HG03060 (cell line): ENCODE measurements around the gene CMSS1.
A peak's percentile ranks its signal among the peaks of the same experiment; 100 is the strongest.

Source experiments
- ATAC-seq: cut with Tn5 transposase; IDR thresholded peaks from one replicate; pipeline ENCODE4 v1.9.1; 2021; ENCODE audit warnings: low read depth, moderate number of reproducible peaks; ENCODE audit not compliant: unreplicated experiment

Gene CMSS1

GRCh38 chr3:99817437-99818240 is at the start of gene CMSS1:
Gene CMSS1, plus strand, starts transcription at chr3:99817862.
- peak; percentile 91 for ATAC-seq

- ATAC-seq: no peak
These were observed 49.5 kb upstream of the CMSS1 start for GRCh38 chr3:99768126-99768525.

DNA sequence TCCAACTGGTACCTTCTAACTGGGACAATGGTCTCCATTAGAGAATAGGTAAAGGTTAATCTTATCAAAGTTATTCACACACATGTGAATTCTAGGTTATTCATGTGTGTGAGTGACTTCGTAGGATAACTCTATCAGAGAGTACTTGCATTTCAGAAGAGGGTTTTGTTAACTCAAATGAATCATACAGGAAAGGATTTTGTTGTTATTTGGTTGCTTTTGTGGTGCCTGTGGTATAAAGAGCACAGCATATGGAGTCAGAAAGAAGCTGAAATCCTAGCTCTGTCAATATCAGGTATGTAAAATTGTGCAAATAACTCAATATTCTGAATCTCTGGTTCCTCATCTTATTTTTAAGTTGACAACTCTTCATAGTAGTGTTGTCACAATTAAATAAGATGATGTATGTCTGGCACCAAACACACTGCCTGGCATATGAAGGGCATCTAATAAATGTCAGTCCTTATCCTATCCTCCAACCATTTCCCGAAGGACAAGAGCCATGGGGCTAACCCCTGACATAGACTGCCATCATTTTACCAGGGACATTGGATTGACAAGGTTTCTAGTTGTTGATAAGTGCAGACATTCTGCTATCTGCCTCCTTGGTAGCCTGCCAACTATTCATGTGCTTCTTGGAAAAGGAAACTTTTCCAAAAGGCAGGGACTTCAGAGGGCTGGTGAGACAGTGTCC is 48.7 kb upstream of the CMSS1 start:
- ATAC-seq: no peak

- no peak for ATAC-seq
These were observed 45.5 kb upstream of the CMSS1 start for GRCh38 chr3:99772171-99772570.

GRCh38 chr3:99772671-99773070 is 45.0 kb upstream of the CMSS1 start:
- no peak for ATAC-seq

DNA sequence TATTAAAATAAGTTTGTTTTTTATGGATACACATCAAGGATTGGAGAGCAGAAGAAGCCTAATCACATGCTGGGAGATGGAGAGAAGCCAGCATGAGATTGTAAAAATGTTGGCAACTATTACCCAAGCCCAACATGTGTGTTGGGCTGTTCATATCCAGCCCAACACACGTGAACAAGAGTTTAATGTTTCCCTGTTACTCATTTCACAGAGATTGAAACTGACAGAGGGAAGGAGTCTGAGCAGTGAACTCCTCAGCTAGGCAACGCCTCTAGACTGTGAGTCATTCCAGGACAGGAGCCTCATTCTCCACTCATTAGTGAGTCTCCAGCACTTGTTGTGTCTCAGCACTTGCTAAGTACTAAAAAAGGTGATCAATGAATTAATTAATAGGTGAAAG is 43.2 kb upstream of the CMSS1 start:
- peak; percentile 97 for ATAC-seq

DNA sequence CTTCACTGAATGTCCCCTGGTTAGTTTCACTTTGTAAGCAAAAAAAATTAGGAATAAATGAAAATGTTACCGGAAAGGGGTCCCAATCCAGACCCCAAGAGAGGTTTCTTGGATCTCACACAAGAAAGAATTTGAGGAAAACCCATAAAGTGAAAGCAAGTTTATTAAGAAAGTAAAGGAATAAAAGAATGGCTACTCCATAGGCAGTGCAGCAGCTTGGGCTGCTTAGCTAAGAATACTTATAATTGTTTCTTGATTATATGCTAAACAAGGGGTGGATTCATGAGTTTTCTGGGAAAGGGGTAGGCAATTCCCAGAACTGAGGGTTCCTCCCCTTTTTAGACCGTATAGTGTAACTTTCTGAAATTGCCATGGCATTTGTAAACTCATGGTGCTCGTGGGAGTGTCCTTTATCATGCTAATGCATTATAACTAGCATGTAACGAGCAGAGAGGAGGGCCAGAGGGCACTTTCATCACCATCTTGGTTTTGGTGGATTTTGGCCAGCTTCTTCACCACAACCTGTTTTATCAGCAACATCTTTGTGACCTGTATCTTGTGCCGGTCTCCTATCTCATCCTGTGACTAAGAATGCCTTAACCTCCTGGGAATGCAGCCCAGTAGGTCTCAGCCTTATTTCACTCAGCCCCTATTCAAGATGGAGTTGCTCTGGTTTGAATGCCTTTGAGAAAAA is 41.0 kb upstream of the CMSS1 start:
- ATAC-seq: no peak

DNA sequence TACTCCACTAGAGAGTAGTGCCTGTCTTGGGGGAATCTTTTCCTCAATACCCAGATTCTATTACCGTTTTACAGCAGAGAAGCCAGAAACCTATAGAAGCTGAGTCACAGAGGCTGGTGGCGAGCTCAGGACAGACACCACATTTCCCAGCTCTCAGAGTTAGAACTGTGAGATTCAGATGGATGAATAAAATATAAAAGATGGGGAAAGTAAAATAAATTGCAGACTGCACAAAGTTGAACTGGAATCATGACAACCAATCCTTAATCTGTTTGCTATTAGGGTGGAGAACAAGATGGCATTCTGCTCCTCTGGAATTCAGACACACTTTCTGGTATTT is 40.5 kb upstream of the CMSS1 start:
- ATAC-seq: no peak

GRCh38 chr3:99777708-99778107 is 40.0 kb upstream of the CMSS1 start:
- ATAC-seq: no peak

DNA sequence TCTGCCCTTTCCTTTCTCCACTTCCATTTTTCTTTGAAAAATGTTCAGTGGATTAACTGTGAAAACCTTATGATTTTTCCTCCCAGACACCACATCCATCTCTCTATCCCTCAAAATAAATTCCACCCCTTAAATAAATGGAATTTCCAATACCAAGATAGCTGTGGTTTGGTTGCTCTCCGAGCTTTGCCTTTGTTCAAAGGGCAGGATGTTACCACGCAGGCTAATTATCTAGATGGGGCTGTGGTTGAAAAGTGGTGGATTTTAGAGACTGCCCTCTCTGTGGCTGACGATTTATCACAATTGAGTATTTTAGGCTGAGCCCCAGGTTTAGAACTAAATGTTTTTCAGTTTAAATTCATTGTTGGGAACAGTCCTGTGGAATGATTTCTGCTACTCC is 36.9 kb upstream of the CMSS1 start:
- no peak for ATAC-seq

DNA sequence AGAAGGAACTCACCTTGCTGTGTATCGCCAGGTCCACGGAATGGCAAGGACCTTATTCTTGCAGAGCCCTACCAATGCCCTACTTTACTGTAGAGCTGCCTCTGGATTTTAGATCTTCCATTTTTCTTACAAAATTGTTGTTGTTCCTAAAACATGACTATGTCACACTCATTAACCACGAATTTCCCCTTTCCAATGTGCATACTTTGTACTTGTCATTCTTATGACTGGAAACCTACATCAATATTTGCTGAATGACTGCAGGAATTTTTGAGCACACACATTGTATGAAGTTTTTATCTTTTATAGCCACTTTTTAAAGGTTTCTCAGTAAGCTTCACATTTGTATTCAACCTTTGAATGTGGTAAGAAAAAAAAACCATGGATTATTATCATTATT is 35.9 kb upstream of the CMSS1 start:
- ATAC-seq: no peak

DNA sequence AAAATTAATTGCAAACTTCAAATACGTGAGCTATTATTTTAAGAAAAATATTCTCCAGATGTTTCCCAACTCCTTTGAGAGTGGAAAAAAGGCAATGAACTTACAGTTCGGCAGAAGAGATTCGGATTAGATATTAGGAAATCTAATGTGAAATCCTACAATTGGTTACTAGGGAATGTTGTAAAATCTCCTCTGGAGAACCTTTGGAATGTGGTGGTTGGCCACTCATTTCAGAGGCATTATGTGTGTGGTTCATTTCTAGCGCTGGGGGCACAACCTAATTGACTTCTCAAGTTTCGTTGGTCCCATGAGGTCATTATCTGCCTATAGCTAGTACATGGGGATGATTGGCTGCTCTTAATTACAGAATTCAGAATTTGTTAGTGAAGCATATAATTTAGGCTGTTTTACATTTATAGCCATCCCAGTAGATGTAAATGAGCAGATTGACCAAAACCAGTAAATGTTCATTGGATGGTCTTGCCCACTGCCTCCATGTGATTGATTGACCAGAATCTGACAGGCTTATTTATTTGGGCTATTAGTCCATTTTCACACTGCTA is 34.6 kb upstream of the CMSS1 start:
- ATAC-seq: no peak

- ATAC-seq: peak; percentile 61
These were observed 28.5 kb upstream of the CMSS1 start for GRCh38 chr3:99789011-99789721.

DNA sequence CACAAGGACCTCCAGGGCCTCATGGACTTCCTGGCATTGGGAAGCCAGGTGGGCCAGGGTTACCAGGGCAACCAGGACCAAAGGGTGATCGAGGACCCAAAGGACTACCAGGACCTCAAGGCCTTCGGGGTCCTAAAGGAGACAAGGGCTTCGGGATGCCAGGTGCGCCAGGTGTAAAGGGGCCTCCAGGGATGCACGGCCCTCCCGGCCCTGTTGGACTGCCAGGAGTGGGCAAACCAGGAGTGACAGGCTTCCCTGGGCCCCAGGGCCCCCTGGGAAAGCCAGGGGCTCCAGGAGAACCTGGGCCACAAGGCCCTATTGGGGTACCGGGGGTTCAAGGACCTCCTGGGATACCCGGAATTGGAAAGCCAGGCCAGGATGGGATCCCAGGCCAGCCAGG is 23.2 kb upstream of the CMSS1 start:
- ATAC-seq: no peak

GRCh38 chr3:99795573-99795972 is 22.1 kb upstream of the CMSS1 start:
- ATAC-seq: no peak

- no peak for ATAC-seq
These were observed 18.2 kb upstream of the CMSS1 start for GRCh38 chr3:99799422-99799821.

GRCh38 chr3:99803297-99803696 is 14.4 kb upstream of the CMSS1 start:
- no peak for ATAC-seq

GRCh38 chr3:99805160-99805559 is 12.5 kb upstream of the CMSS1 start:
- no peak for ATAC-seq

- no peak for ATAC-seq
These were observed 9.4 kb upstream of the CMSS1 start for GRCh38 chr3:99808163-99808794.

GRCh38 chr3:99809565-99809964 is 8.1 kb upstream of the CMSS1 start:
- ATAC-seq: no peak
